Vagina (tissue), 2 donors: ENCODE measurements around the gene ASRGL1. TPM values are rescaled to one million over a fixed set of nuclear protein-coding genes. Genes with fewer than 3 reads are reported as not detected.
"Not testable (repeated sequence)": the region's sequence is repeated elsewhere in the genome, so short reads cannot be mapped to it uniquely, and the experiment has no call there.

ENCODE experiments used
- DNase-seq, 2 donors: peaks; one replicate each; pipeline ENCODE4 v3.0.0-alpha.2; 2017; ENCODE audit errors: extremely low spot score in 2 of 2
- H3K27ac ChIP-seq: fragments of 200-600 bp; sonication (generic); one replicate; pipeline ENCODE4 v1.5.1; 2019
- H3K27me3 ChIP-seq: fragments of 200-600 bp; sonication (generic); one replicate; pipeline ENCODE4 v1.5.1; 2019
- H3K36me3 ChIP-seq, 2 donors: fragments of 200-600 bp; sonication (generic); one replicate each; pipeline ENCODE4 v1.5.1; 2017 to 2019
- H3K4me1 ChIP-seq: fragments of 200-600 bp; sonication (generic); one replicate; pipeline ENCODE4 v1.5.1; 2019
- H3K4me3 ChIP-seq, 2 donors: fragments of 200-600 bp; sonication (generic); 1 replicate in 1 of 2; 2 replicates in 1 of 2; pipeline ENCODE4 v1.5.1; 2016 to 2019
- H3K9me3 ChIP-seq: fragments of 200-600 bp; sonication (generic); one replicate; pipeline ENCODE4 v1.5.1; 2019
- CTCF ChIP-seq, 3 experiments: fragments of 450-650 bp in 2 of 3; fragments of 200-600 bp in 1 of 3; sonication (generic) in 1 of 3; IDR thresholded peaks; one replicate each; pipeline ENCODE4 v1.5.1; 2017 to 2019; ENCODE audit warnings: antibody characterized with exemption in 3 of 3, mild to moderate bottlenecking in 2 of 3, moderate library complexity in 2 of 3
- POLR2A ChIP-seq, 2 donors: fragments of 450-650 bp; IDR thresholded peaks; one replicate each; pipeline ENCODE4 v1.6.1; 2017; ENCODE audit warnings: antibody characterized with exemption in 2 of 2, mild to moderate bottlenecking in 2 of 2, moderate library complexity in 2 of 2
- POLR2AphosphoS5 ChIP-seq, 2 donors: sonication (generic); formaldehyde crosslinking; IDR thresholded peaks; one replicate each; pipeline ENCODE4 v1.9.0; 2017; ENCODE audit warnings: antibody characterized with exemption in 2 of 2, mild to moderate bottlenecking in 2 of 2, low read depth in 1 of 2; ENCODE audit not compliant: insufficient read depth in 1 of 2
- intact Hi-C: fragments of 100-400 bp; cut with DNase I; formaldehyde crosslinking; loops from one replicate; pipeline ENCODE4 v1.15.1; 2023
- total RNA-seq: library from RNA; depleted of rRNA; stranded (reverse); fragments of >200 nt; gene quantifications from one replicate; pipeline ENCODE4 v1.2.3, GENCODE V29; 2016

ASRGL1 gene
- total RNA-seq, 1 donor from 2014 or later = 5.6 TPM

- no peak for DNase-seq
- intact Hi-C loops = no loop called here
- TF ChIP-seq CTCF (IDR thresholded peaks at IDR 0.05) = no peak
- no peak for TF ChIP-seq POLR2A (IDR thresholded peaks at IDR 0.05)
- H3K36me3 ChIP-seq = no peaks in the 10 kb centered on the region
- H3K4me1 ChIP-seq = no peaks in the 10 kb centered on the region
- H3K27me3 ChIP-seq = no peaks in the 10 kb centered on the region
- H3K4me3 ChIP-seq = no peak overlapping the region
- no peaks in the 10 kb centered on the region for H3K9me3 ChIP-seq
- H3K27ac ChIP-seq = no peak overlapping the region
Observed at GRCh38 chr11:62383822-62384221, 46.6 kb downstream of the ASRGL1 start.

GRCh38 chr11:62386083-62386482, 48.8 kb downstream of the ASRGL1 start:
- DNase-seq, H3K4me1 ChIP-seq, H3K27ac ChIP-seq, intact Hi-C loops, H3K27me3 ChIP-seq, H3K36me3 ChIP-seq, H3K9me3 ChIP-seq, H3K4me3 ChIP-seq: not testable (repeated sequence)

GRCh38 chr11:62387381-62387780, 50.1 kb downstream of the ASRGL1 start:
- TF ChIP-seq POLR2AphosphoS5 (IDR thresholded peaks at IDR 0.05; ENCODE audit: insufficient read depth in 1 of 2, low read depth in 1 of 2) = no peak
- H3K27me3 ChIP-seq = no peaks in the 10 kb centered on the region
- no peak overlapping the region for H3K4me3 ChIP-seq
- intact Hi-C loops = no loop called here
- H3K27ac ChIP-seq = no peak overlapping the region
- no peak for DNase-seq
- no peaks in the 10 kb centered on the region for H3K4me1 ChIP-seq
- no peaks in the 10 kb centered on the region for H3K36me3 ChIP-seq
- H3K9me3 ChIP-seq = no peaks in the 10 kb centered on the region

- H3K27ac ChIP-seq = no peak overlapping the region
- peaks cover 11% of the 10 kb centered on the region for H3K4me1 ChIP-seq
- H3K4me3 ChIP-seq = no peak overlapping the region
- no peak for TF ChIP-seq POLR2A (IDR thresholded peaks at IDR 0.05)
- no peak for TF ChIP-seq POLR2AphosphoS5 (IDR thresholded peaks at IDR 0.05; ENCODE audit: insufficient read depth in 1 of 2, low read depth in 1 of 2)
- no peak for TF ChIP-seq CTCF (IDR thresholded peaks at IDR 0.05)
- no peaks in the 10 kb centered on the region for H3K9me3 ChIP-seq
- no peaks in the 10 kb centered on the region for H3K27me3 ChIP-seq
- no peaks in the 10 kb centered on the region for H3K36me3 ChIP-seq
- intact Hi-C loops = no loop called here
- no peak for DNase-seq
Observed at GRCh38 chr11:62388999-62389398, 51.8 kb downstream of the ASRGL1 start.

- intact Hi-C loops = loop anchor here (10.0 kb wide), 1 partner anchor 315 kb away; the partner anchor contains the start of genes BSCL2 and GNG3
- TF ChIP-seq POLR2AphosphoS5 (IDR thresholded peaks at IDR 0.05; ENCODE audit: insufficient read depth in 1 of 2, low read depth in 1 of 2) = no peak
- no peak for TF ChIP-seq CTCF (IDR thresholded peaks at IDR 0.05)
- TF ChIP-seq POLR2A (IDR thresholded peaks at IDR 0.05) = no peak
- H3K4me3 ChIP-seq = no peak overlapping the region
- DNase-seq = no peak
- no peaks in the 10 kb centered on the region for H3K9me3 ChIP-seq
- no peaks in the 10 kb centered on the region for H3K27me3 ChIP-seq
- H3K4me1 ChIP-seq = peaks cover 18% of the 10 kb centered on the region
- H3K27ac ChIP-seq = no peak overlapping the region
- no peaks in the 10 kb centered on the region for H3K36me3 ChIP-seq
Observed at GRCh38 chr11:62390237-62390636, 53.0 kb downstream of the ASRGL1 start.

- no peak for DNase-seq
- TF ChIP-seq POLR2AphosphoS5 (IDR thresholded peaks at IDR 0.05; ENCODE audit: insufficient read depth in 1 of 2, low read depth in 1 of 2) (no peak), POLR2A (IDR thresholded peaks at IDR 0.05) (no peak)
- no peak overlapping the region for H3K27ac ChIP-seq
- intact Hi-C loops = loop anchor here (10.0 kb wide), 1 partner anchor 314 kb away; the partner anchor contains the start of genes BSCL2 and GNG3
- no peaks in the 10 kb centered on the region for H3K36me3 ChIP-seq
- no peaks in the 10 kb centered on the region for H3K9me3 ChIP-seq
- H3K27me3 ChIP-seq = no peaks in the 10 kb centered on the region
- H3K4me3 ChIP-seq = no peak overlapping the region
- H3K4me1 ChIP-seq = peaks cover 22% of the 10 kb centered on the region
Observed at GRCh38 chr11:62390722-62391121, 53.5 kb downstream of the ASRGL1 start.
